ENCODE measurements around the gene ITGA3.

DNA sequence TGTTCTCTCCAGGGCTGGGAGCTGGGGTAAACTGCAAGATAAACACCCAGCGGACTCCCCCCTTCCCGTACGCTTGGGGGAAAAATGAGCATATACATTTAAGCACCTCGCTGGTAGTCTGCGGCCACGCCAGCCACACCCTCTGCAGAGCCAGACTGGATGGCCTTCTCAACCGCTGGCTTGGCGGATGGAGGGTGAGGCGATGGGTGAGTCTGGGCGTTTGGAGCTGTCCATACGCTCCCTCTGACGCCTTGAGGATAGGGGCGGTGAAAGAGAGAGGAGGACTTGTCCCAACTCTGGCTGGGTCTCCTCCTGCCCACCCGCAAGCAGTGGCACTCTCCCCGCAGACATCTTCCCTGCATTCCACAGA lies 1.0 kb downstream of the ITGA3 start:
- TF ChIP-seq, protein P1, sequence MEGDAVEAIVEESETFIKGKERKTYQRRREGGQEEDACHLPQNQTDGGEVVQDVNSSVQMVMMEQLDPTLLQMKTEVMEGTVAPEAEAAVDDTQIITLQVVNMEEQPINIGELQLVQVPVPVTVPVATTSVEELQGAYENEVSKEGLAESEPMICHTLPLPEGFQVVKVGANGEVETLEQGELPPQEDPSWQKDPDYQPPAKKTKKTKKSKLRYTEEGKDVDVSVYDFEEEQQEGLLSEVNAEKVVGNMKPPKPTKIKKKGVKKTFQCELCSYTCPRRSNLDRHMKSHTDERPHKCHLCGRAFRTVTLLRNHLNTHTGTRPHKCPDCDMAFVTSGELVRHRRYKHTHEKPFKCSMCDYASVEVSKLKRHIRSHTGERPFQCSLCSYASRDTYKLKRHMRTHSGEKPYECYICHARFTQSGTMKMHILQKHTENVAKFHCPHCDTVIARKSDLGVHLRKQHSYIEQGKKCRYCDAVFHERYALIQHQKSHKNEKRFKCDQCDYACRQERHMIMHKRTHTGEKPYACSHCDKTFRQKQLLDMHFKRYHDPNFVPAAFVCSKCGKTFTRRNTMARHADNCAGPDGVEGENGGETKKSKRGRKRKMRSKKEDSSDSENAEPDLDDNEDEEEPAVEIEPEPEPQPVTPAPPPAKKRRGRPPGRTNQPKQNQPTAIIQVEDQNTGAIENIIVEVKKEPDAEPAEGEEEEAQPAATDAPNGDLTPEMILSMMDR (IDR thresholded peaks at IDR 0.05; ENCODE audit: low read depth, low read length, missing input control), result no peak
- TF ChIP-seq RAD21 (IDR thresholded peaks at IDR 0.05) (no peak), NR2F2 (IDR thresholded peaks at IDR 0.05) (no peak), EGR1 (IDR thresholded peaks at IDR 0.05; ENCODE audit: low read depth in 2 of 2) (no peak), YY1 (IDR thresholded peaks at IDR 0.05) (no peak), HNF4A (conservative IDR thresholded peaks at IDR 0.05) (no peak), FOXA1 (IDR thresholded peaks at IDR 0.05) (no peak), JUND (IDR thresholded peaks at IDR 0.05) (no peak), TAF1 (conservative IDR thresholded peaks at IDR 0.05) (no peak), GABPA (IDR thresholded peaks at IDR 0.05 in 1 of 2, conservative IDR thresholded peaks at IDR 0.05 in 1 of 2) (no peak), REST (IDR thresholded peaks at IDR 0.05) (no peak)
- TF ChIP-seq, protein P2, sequence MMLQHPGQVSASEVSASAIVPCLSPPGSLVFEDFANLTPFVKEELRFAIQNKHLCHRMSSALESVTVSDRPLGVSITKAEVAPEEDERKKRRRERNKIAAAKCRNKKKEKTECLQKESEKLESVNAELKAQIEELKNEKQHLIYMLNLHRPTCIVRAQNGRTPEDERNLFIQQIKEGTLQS (IDR thresholded peaks at IDR 0.05), result no peak
- TF ChIP-seq, protein P3, sequence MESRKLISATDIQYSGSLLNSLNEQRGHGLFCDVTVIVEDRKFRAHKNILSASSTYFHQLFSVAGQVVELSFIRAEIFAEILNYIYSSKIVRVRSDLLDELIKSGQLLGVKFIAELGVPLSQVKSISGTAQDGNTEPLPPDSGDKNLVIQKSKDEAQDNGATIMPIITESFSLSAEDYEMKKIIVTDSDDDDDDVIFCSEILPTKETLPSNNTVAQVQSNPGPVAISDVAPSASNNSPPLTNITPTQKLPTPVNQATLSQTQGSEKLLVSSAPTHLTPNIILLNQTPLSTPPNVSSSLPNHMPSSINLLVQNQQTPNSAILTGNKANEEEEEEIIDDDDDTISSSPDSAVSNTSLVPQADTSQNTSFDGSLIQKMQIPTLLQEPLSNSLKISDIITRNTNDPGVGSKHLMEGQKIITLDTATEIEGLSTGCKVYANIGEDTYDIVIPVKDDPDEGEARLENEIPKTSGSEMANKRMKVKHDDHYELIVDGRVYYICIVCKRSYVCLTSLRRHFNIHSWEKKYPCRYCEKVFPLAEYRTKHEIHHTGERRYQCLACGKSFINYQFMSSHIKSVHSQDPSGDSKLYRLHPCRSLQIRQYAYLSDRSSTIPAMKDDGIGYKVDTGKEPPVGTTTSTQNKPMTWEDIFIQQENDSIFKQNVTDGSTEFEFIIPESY (IDR thresholded peaks at IDR 0.05), result no peak
- TF ChIP-seq, protein P4, sequence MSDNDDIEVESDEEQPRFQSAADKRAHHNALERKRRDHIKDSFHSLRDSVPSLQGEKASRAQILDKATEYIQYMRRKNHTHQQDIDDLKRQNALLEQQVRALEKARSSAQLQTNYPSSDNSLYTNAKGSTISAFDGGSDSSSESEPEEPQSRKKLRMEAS (IDR thresholded peaks at IDR 0.05), result no peak
